A549 (cell line): ENCODE measurements around the gene NFX1. TPM values are rescaled to one million over a fixed set of nuclear protein-coding genes. Genes with fewer than 3 reads are reported as not detected.
"Not testable (repeated sequence)": the region's sequence is repeated elsewhere in the genome, so short reads cannot be mapped to it uniquely, and the experiment has no call there.

Source experiments
- ATAC-seq, 2 experiments: fragments of 200-7000 bp in 1 of 2; fragments of >200 bp in 1 of 2; cut with Nextera tagmentation in 1 of 2; cut with Tn5 transposase in 1 of 2; 3 replicates each; pipeline versions ENCODE4 v1.8.0 to v1.9.1; 2018 to 2020; ENCODE audit warnings: mild to moderate bottlenecking in 1 of 2, moderate library complexity in 1 of 2
- CTCF ChIA-PET: fragments of 300-600 bp; sonication (Branson Sonifier 250); formaldehyde crosslinking; extraction: SDS; loops from one replicate; lab custom pipeline; 2021; ENCODE audit warnings: antibody characterized with exemption, inconsistent platforms; lab: Yijun Ruan, JAX
- POLR2A ChIA-PET: fragments of 350-600 bp; formaldehyde crosslinking; extraction: SDS; loops from one replicate; lab custom pipeline; 2021; ENCODE audit warnings: antibody characterized with exemption, inconsistent platforms; lab: Yijun Ruan, JAX
- DNase-seq, 2 experiments: peaks; one replicate each; pipeline versions ENCODE4 v3.0.0 to v3.0.0-alpha.2; 2011 to 2016; ENCODE audit warnings: low read depth in 1 of 2, low spot score in 1 of 2
- FAIRE-seq: peaks from 2 replicates; lab custom pipeline; 2011; peaks lifted over from hg19 to GRCh38; lab: Jason Lieb, UNC
- H3K27ac ChIP-seq, 2 experiments: fragments of >200 bp; sonication (Bioruptor Twin); formaldehyde crosslinking; 3 replicates each; pipeline ENCODE4 v1.5.1; 2016 to 2017
- H3K4me1 ChIP-seq: fragments of >200 bp; sonication (Bioruptor Twin); formaldehyde crosslinking; 3 replicates; pipeline ENCODE4 v1.6.1; 2016
- H3K4me2 ChIP-seq: fragments of >200 bp; sonication (Bioruptor Twin); formaldehyde crosslinking; 3 replicates; pipeline ENCODE4 v1.6.1; 2016
- H3K4me3 ChIP-seq: fragments of >200 bp; sonication (Bioruptor Twin); formaldehyde crosslinking; 3 replicates; pipeline ENCODE4 v1.5.1; 2016
- H3K9me3 ChIP-seq: fragments of >200 bp; sonication (Bioruptor Twin); formaldehyde crosslinking; 3 replicates; pipeline ENCODE4 v1.6.1; 2016
- CBX8 ChIP-seq: fragments of 200-600 bp; sonication (generic); IDR thresholded peaks from 2 replicates; pipeline ENCODE4 v1.6.1; 2016
- CEBPB ChIP-seq, 2 experiments: fragments of >200 bp in 1 of 2; sonication (Bioruptor Twin) in 1 of 2; formaldehyde crosslinking in 1 of 2; IDR thresholded peaks; 2 replicates each; pipeline ENCODE4 v1.6.1; 2012 to 2016
- CHD2 ChIP-seq: fragments of 150-350 bp; IDR thresholded peaks from 2 replicates; pipeline ENCODE4 v1.6.1; 2014; ENCODE audit warnings: low read length; ENCODE audit not compliant: partially characterized antibody
- EHMT2 ChIP-seq: fragments of 200-600 bp; sonication (generic); IDR thresholded peaks from 2 replicates; pipeline ENCODE4 v1.6.1; 2016; ENCODE audit warnings: antibody characterized with exemption, low read depth, mild to moderate bottlenecking, moderate library complexity
- FOSB ChIP-seq: fragments of 250-450 bp; sonication (Bioruptor Pico); IDR thresholded peaks from 2 replicates; pipeline ENCODE4 v1.5.0; 2020; ENCODE audit warnings: mild to moderate bottlenecking, moderate library complexity
- GATA3 ChIP-seq: IDR thresholded peaks from 2 replicates; pipeline ENCODE4 v1.6.1; 2012; ENCODE audit warnings: borderline replicate concordance
- HDAC2 ChIP-seq: fragments of 200-600 bp; sonication (generic); IDR thresholded peaks from 2 replicates; pipeline ENCODE4 v1.6.1; 2016
- HOXB5 ChIP-seq: fragments of 250-450 bp; sonication (Bioruptor Pico); IDR thresholded peaks from 2 replicates; pipeline ENCODE4 v1.5.0; 2020; ENCODE audit warnings: mild to moderate bottlenecking, moderate library complexity
- KDM5A ChIP-seq: fragments of 200-600 bp; sonication (generic); IDR thresholded peaks from 2 replicates; pipeline ENCODE4 v1.6.1; 2016; ENCODE audit warnings: antibody characterized with exemption, mild to moderate bottlenecking
- MAZ ChIP-seq: fragments of 150-350 bp; IDR thresholded peaks from 2 replicates; pipeline ENCODE4 v1.6.1; 2014; ENCODE audit warnings: antibody characterized with exemption, low read depth, low read length, borderline replicate concordance
- MYC ChIP-seq: IDR thresholded peaks from 2 replicates; pipeline ENCODE4 v1.6.1; 2012; ENCODE audit warnings: mild to moderate bottlenecking, inconsistent platforms, low read length, improper control_type of control experiment, borderline replicate concordance
- NPAS2 ChIP-seq: fragments of 250-450 bp; sonication (Bioruptor Pico); IDR thresholded peaks from 2 replicates; pipeline ENCODE4 v1.8.0; 2022; ENCODE audit warnings: mild to moderate bottlenecking, moderate library complexity, borderline replicate concordance
- POLR2AphosphoS2 ChIP-seq: conservative IDR thresholded peaks from 2 replicates; pipeline ENCODE4 v1.6.1; 2012; ENCODE audit warnings: low read length, improper control_type of control experiment, inconsistent platforms
- RAD21 ChIP-seq, 2 experiments: fragments of >200 bp in 1 of 2; sonication (Bioruptor Twin) in 1 of 2; formaldehyde crosslinking in 1 of 2; IDR thresholded peaks in 1 of 2; conservative IDR thresholded peaks in 1 of 2; 2 replicates in 1 of 2; 3 replicates in 1 of 2; pipeline ENCODE4 v1.6.1; 2012 to 2018; ENCODE audit warnings: inconsistent platforms in 1 of 2
- RNF2 ChIP-seq: fragments of 200-600 bp; sonication (generic); IDR thresholded peaks from 2 replicates; pipeline ENCODE4 v1.6.1; 2016; ENCODE audit warnings: low read depth, mild to moderate bottlenecking, antibody characterized with exemption, moderate library complexity, borderline replicate concordance
- ZC3H11A ChIP-seq: fragments of 450-650 bp; IDR thresholded peaks from 2 replicates; pipeline ENCODE4 v1.6.1; 2014; ENCODE audit warnings: antibody characterized with exemption, mild to moderate bottlenecking
- WGBS: methylation state at CpG from one replicate; pipeline ENCODE4 v1.1.6; 2017; ENCODE audit errors: missing lambda C conversion rate; 5-methylcytosine and 5-hydroxymethylcytosine counted together
- polyA plus RNA-seq, 4 experiments: library from polyadenylated mRNA; depleted of rRNA in 3 of 4; stranded (reverse); fragments of >200 nt; fragmentation: RNase III in 1 of 4; extraction: RNeasy Plus Mini Kit Qiagen cat#74134 plus additional on column Dnase treatment in 1 of 4; gene quantifications; 2 replicates in 3 of 4; 3 replicates in 1 of 4; pipeline ENCODE4 v1.2.3, GENCODE V29; 2011 to 2017
- TF ChIP-seq, protein P1 (sequence below): fragments of >200 bp; sonication (Bioruptor Twin); formaldehyde crosslinking; IDR thresholded peaks from 3 replicates; pipeline ENCODE4 v1.5.1; 2016
- TF ChIP-seq, protein P2 (sequence below): IDR thresholded peaks from 2 replicates; pipeline ENCODE4 v1.6.1; 2012
- TF ChIP-seq, protein P3 (sequence below): IDR thresholded peaks from 2 replicates; pipeline ENCODE4 v1.6.1; 2012; ENCODE audit warnings: low read depth, borderline replicate concordance
- TF ChIP-seq, protein P4 (sequence below): fragments of 450-650 bp; IDR thresholded peaks from 2 replicates; pipeline ENCODE4 v1.6.1; 2014; ENCODE audit warnings: antibody characterized with exemption

NFX1 gene
- polyA plus RNA-seq, 2 of the 4 experiments (the other 2 are of a cell fraction): 24.8 to 41.2 TPM

DNA sequence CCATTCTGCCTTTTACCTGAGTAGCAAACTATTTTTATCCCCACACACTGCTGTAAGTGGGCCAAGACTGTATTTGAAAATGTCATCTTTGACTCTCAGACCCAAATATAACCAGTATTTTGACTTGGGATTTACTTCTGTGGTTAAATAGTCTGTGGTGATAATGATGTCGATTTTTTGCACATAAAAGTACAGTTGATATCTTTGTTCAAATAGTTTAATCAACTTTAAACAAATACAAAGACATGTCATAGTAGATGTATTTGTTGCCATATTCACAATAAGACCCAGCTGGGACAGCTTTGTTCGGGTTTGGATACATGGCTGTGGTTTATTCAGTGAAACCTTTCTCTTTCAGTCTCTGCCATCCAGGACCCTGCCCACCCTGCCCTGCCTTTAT is 20.4 kb downstream of the NFX1 start:
- Histone ChIP-seq H3K27ac (no peak overlapping the region), H3K4me3 (no peak overlapping the region), H3K4me1 (0 out of 3 replicates have a peak, but pooled peaks cover 6% of the 10 kb centered on the region), H3K9me3 (no peaks in the 10 kb centered on the region), H3K4me2 (no peak overlapping the region)
- DNase-seq (no peak), ATAC-seq (no peak)
- POLR2A ChIA-PET: no interaction called here
- TF ChIP-seq FOSB (CRISPR knock-in tag) (no peak), KDM5A (no peak), CHD2 (no peak), GATA3 (no peak)
- TF ChIP-seq, protein P1, sequence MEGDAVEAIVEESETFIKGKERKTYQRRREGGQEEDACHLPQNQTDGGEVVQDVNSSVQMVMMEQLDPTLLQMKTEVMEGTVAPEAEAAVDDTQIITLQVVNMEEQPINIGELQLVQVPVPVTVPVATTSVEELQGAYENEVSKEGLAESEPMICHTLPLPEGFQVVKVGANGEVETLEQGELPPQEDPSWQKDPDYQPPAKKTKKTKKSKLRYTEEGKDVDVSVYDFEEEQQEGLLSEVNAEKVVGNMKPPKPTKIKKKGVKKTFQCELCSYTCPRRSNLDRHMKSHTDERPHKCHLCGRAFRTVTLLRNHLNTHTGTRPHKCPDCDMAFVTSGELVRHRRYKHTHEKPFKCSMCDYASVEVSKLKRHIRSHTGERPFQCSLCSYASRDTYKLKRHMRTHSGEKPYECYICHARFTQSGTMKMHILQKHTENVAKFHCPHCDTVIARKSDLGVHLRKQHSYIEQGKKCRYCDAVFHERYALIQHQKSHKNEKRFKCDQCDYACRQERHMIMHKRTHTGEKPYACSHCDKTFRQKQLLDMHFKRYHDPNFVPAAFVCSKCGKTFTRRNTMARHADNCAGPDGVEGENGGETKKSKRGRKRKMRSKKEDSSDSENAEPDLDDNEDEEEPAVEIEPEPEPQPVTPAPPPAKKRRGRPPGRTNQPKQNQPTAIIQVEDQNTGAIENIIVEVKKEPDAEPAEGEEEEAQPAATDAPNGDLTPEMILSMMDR: no peak
- TF ChIP-seq, all 56 proteins: peak for 0
- FAIRE-seq: no peak
- CTCF ChIA-PET: interaction anchor here (0.7 to 2.0 kb wide), 4 partner anchors 9 to 815 kb away, joined by 4 to 6 read pairs (median 4); no protein-coding TSS in a partner anchor
- 61% methylated on average over 2 of the region's 2 CpGs for WGBS

DNA sequence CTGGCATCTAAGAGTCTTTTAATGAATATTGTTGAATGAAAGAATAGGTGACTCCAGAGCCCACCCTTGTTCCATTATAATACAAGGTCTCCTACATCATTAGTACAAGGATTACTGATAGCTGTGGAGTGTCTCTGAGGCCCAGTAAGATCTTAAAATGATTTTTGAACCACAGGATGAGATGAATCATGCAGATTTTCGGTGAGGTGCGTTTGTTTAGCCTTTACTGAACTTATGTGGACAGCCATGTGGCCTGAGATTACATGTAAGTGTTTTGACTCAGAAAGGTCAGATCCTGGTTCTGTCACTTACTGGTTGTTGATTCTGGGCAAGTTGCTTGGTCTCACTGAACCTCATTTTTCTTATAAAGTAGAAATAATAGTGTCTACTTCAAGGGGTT is 21.6 kb downstream of the NFX1 start:
- Histone ChIP-seq H3K4me1 (0 out of 3 replicates have a peak, but pooled peaks cover 6% of the 10 kb centered on the region), H3K27ac (no peak overlapping the region), H3K4me3 (no peak overlapping the region), H3K9me3 (no peaks in the 10 kb centered on the region), H3K4me2 (no peak overlapping the region)
- no peak for FAIRE-seq
- DNase-seq: no peak
- POLR2A ChIA-PET: no interaction called here
- CTCF ChIA-PET: interaction anchor here (1.2 to 1.5 kb wide), 3 partner anchors 9 to 24 kb away, joined by 3 to 5 read pairs (median 4); no protein-coding TSS in a partner anchor
- ATAC-seq: no peak
- TF ChIP-seq CBX8 (no peak), HOXB5 (CRISPR knock-in tag) (no peak), KDM5A (no peak), NPAS2 (CRISPR knock-in tag) (no peak), MYC (no peak), RAD21 (conservative IDR thresholded peaks at IDR 0.05 in 1 of 2, IDR thresholded peaks at IDR 0.05 in 1 of 2) (no peak), ZC3H11A (no peak), RNF2 (no peak), POLR2AphosphoS2 (no peak), CEBPB (IDR thresholded peaks at IDR 0.05) (no peak), CHD2 (no peak), MAZ (no peak)
- TF ChIP-seq, protein P2, sequence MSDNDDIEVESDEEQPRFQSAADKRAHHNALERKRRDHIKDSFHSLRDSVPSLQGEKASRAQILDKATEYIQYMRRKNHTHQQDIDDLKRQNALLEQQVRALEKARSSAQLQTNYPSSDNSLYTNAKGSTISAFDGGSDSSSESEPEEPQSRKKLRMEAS: no peak
- TF ChIP-seq, protein P3, sequence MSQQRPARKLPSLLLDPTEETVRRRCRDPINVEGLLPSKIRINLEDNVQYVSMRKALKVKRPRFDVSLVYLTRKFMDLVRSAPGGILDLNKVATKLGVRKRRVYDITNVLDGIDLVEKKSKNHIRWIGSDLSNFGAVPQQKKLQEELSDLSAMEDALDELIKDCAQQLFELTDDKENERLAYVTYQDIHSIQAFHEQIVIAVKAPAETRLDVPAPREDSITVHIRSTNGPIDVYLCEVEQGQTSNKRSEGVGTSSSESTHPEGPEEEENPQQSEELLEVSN: no peak
- TF ChIP-seq, all 56 proteins: peak for 0
- 75% methylated on average over 2 of the region's 2 CpGs for WGBS

DNA sequence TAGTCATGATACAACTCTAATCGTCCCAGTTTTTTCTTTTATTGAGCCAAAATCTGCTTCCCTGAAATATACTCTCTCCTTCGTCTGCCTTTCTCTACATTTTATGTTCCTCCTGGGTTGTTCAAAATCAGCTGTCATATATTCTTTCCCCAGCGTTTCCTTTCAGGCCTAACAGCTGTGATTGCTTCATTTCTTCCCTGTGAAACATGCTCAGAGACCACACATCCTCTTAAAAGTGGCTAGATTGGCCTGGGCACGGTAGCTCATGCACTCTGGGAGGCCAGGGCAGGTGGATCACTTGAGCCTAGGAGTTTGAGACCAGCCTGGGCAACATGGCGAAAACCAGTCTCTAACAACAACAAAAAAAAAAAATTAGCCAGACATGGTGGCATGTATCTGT is 25.1 kb downstream of the NFX1 start:
- H3K27ac ChIP-seq: no peak overlapping the region
- no peak for DNase-seq
- H3K9me3 ChIP-seq: no peaks in the 10 kb centered on the region
- no peak overlapping the region for H3K4me3 ChIP-seq
- POLR2A ChIA-PET: interaction anchor here (0.6 kb wide), 1 partner anchor 243 kb away, joined by 3 read pairs; no protein-coding TSS in a partner anchor
- CTCF ChIA-PET: interaction anchor here (1.1 to 2.2 kb wide), 3 partner anchors 8 to 29 kb away, joined by 4 to 7 read pairs (median 6); no protein-coding TSS in a partner anchor
- WGBS: 86% methylated on average over 5 of the region's 5 CpGs
- TF ChIP-seq HOXB5 (CRISPR knock-in tag) (no peak), EHMT2 (no peak), HDAC2 (no peak), NPAS2 (CRISPR knock-in tag) (no peak), KDM5A (no peak)
- TF ChIP-seq, protein P1: no peak
- TF ChIP-seq, protein P4, sequence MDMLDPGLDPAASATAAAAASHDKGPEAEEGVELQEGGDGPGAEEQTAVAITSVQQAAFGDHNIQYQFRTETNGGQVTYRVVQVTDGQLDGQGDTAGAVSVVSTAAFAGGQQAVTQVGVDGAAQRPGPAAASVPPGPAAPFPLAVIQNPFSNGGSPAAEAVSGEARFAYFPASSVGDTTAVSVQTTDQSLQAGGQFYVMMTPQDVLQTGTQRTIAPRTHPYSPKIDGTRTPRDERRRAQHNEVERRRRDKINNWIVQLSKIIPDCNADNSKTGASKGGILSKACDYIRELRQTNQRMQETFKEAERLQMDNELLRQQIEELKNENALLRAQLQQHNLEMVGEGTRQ: no peak
- TF ChIP-seq, protein P2: no peak
- FAIRE-seq: no peak
- H3K4me1 ChIP-seq: peaks cover 12% of the 10 kb centered on the region
- H3K4me2 ChIP-seq: no peak overlapping the region
- ATAC-seq: no peak

DNA sequence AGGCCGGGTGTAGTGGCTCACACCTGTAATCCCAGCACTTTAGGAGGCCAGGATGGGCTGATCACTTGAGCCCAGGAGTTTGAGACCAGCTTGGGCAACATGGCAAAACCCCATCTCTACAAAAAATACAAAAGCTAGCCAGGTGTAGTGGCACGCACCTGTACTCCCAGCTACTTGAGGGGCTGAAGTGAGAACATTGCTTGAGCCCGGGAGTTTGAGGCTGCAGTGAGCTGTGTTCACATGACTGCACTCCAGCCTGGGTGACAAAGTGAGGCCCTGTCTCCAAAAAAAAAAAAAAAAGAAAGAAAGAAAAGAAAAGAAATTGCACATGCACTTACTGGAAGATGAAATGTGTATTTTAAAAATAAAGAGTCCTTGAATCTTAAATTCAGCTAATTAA is 26.8 kb downstream of the NFX1 start:
- not testable (repeated sequence) for ATAC-seq, H3K4me3 ChIP-seq, H3K9me3 ChIP-seq, H3K4me2 ChIP-seq, DNase-seq, FAIRE-seq, H3K27ac ChIP-seq
- POLR2A ChIA-PET: interaction anchor here (0.6 to 1.1 kb wide), 3 partner anchors 18 to 27 kb away, joined by 3 to 9 read pairs (median 4); partner anchors contain the start of gene NFX1
- CTCF ChIA-PET: interaction anchor here (0.6 to 0.9 kb wide), 5 partner anchors 30 to 421 kb away, joined by 3 to 4 read pairs (median 3); no protein-coding TSS in a partner anchor
- H3K4me1 ChIP-seq: peaks cover 28% of the 10 kb centered on the region
- 94% methylated on average over 3 of the region's 3 CpGs for WGBS
